IMR-90 (cell line): ENCODE data around the gene NR5A1. TPM values are rescaled to one million over a fixed set of nuclear protein-coding genes. Genes with fewer than 3 reads are reported as not detected.

Source experiments
- ATAC-seq: fragments of 200-7000 bp; cut with Tn5 transposase; 2 replicates; pipeline ENCODE4 v1.9.1; 2020; ENCODE audit warnings: low read depth, mild to moderate bottlenecking, moderate library complexity
- BruUV-seq: library from RNA; stranded (reverse); fragments of 400-500 nt; replicated peaks from 2 replicates; lab custom pipeline; 2021; lab: Mats Ljungman, UMichigan
- CTCF ChIA-PET: fragments of 300-600 bp; formaldehyde crosslinking; extraction: SDS; loops from one replicate; lab custom pipeline; 2021; ENCODE audit warnings: antibody characterized with exemption; lab: Yijun Ruan, JAX
- POLR2A ChIA-PET: fragments of 300-600 bp; sonication (Branson Sonifier 250); formaldehyde crosslinking; loops from one replicate; lab custom pipeline; 2022; ENCODE audit warnings: antibody characterized with exemption; ENCODE audit not compliant: unreplicated experiment; lab: Charles Lee
- DNase-seq: peaks from one replicate; pipeline ENCODE4 v3.0.0; 2013
- H2AFZ ChIP-seq: replicated peaks from 2 replicates; pipeline ENCODE3; 2013; ENCODE audit warnings: low read length, mild to moderate bottlenecking; ENCODE audit not compliant: poor library complexity
- H2AK5ac ChIP-seq: 2 replicates; pipeline ENCODE4 v1.6.1; 2013; ENCODE audit warnings: low read depth, low read length, inconsistent platforms
- H2AK9ac ChIP-seq: replicated peaks from 2 replicates; pipeline ENCODE3; 2013; ENCODE audit warnings: mild to moderate bottlenecking, low read depth, low read length, moderate library complexity; ENCODE audit not compliant: poor library complexity
- H2BK120ac ChIP-seq: 2 replicates; pipeline ENCODE4 v1.6.1; 2013; ENCODE audit warnings: low read depth, low read length, inconsistent platforms
- H2BK15ac ChIP-seq: 3 replicates; pipeline ENCODE4 v1.6.1; 2013; ENCODE audit warnings: low read depth, low read length, inconsistent platforms
- H2BK20ac ChIP-seq: 2 replicates; pipeline ENCODE4 v1.6.1; 2013; ENCODE audit warnings: low read depth, mild to moderate bottlenecking, inconsistent platforms, low read length, moderate library complexity
- H2BK5ac ChIP-seq: 2 replicates; pipeline ENCODE4 v1.6.1; 2013; ENCODE audit warnings: mild to moderate bottlenecking, low read depth, low read length, inconsistent platforms; ENCODE audit not compliant: poor library complexity, severe bottlenecking
- H3K14ac ChIP-seq: replicated peaks from 2 replicates; pipeline ENCODE4 v1.6.1; 2013; ENCODE audit warnings: low read depth, low read length, inconsistent platforms
- H3K18ac ChIP-seq: 2 replicates; pipeline ENCODE4 v1.6.1; 2013; ENCODE audit warnings: low read depth, low read length, control low read depth
- H3K23ac ChIP-seq: 2 replicates; pipeline ENCODE4 v1.6.1; 2013; ENCODE audit warnings: low read depth, low read length, inconsistent platforms
- H3K27ac ChIP-seq: 2 replicates; pipeline ENCODE4 v1.5.1; 2013; ENCODE audit warnings: mild to moderate bottlenecking, control low read depth, low read length; ENCODE audit not compliant: insufficient read depth
- H3K27me3 ChIP-seq: 2 replicates; pipeline ENCODE4 v1.6.1; 2013; ENCODE audit warnings: low read length; ENCODE audit not compliant: control insufficient read depth, insufficient read depth
- H3K36me3 ChIP-seq: 2 replicates; pipeline ENCODE4 v1.6.1; 2013; ENCODE audit warnings: low read length, mixed read lengths; ENCODE audit not compliant: control insufficient read depth, insufficient read depth
- H3K4ac ChIP-seq: 2 replicates; pipeline ENCODE4 v1.6.1; 2013; ENCODE audit warnings: low read depth, low read length, inconsistent platforms
- H3K4me1 ChIP-seq: 2 replicates; pipeline ENCODE4 v1.6.1; 2013; ENCODE audit warnings: low read length, mixed read lengths; ENCODE audit not compliant: control insufficient read depth, insufficient read depth
- H3K4me2 ChIP-seq: 2 replicates; pipeline ENCODE4 v1.6.1; 2013; ENCODE audit warnings: low read depth, mild to moderate bottlenecking, control low read depth, low read length, moderate library complexity
- H3K4me3 ChIP-seq: 2 replicates; pipeline ENCODE4 v1.5.1; 2013; ENCODE audit warnings: low read depth, mild to moderate bottlenecking, control low read depth, low read length, moderate library complexity; ENCODE audit not compliant: insufficient read depth
- H3K56ac ChIP-seq: 2 replicates; pipeline ENCODE4 v1.6.1; 2013; ENCODE audit warnings: low read length, inconsistent platforms; ENCODE audit not compliant: insufficient read depth; ENCODE audit errors: extremely low read depth
- H3K79me1 ChIP-seq, 2 experiments: 2 replicates each; pipeline ENCODE4 v1.6.1; 2013; ENCODE audit warnings: low read length in 2 of 2, inconsistent platforms in 1 of 2, low read depth in 1 of 2
- H3K9ac ChIP-seq: 2 replicates; pipeline ENCODE4 v1.6.1; 2013; ENCODE audit warnings: low read depth, low read length, control low read depth
- H3K9me1 ChIP-seq: 2 replicates; pipeline ENCODE4 v1.6.1; 2013; ENCODE audit warnings: low read length, inconsistent platforms; ENCODE audit not compliant: insufficient read depth
- H3K9me3 ChIP-seq: 2 replicates; pipeline ENCODE4 v1.6.1; 2013; ENCODE audit warnings: low read length; ENCODE audit not compliant: control insufficient read depth, insufficient read depth
- H4K20me1 ChIP-seq: 2 replicates; pipeline ENCODE4 v1.6.1; 2013; ENCODE audit warnings: low read length, inconsistent platforms; ENCODE audit not compliant: insufficient read depth
- H4K5ac ChIP-seq: 2 replicates; pipeline ENCODE4 v1.6.1; 2013; ENCODE audit warnings: mild to moderate bottlenecking, low read depth, low read length, control low read depth
- H4K8ac ChIP-seq, 2 experiments: 2 replicates each; pipeline ENCODE4 v1.6.1; 2013; ENCODE audit warnings: low read depth in 2 of 2, low read length in 2 of 2, control low read depth in 1 of 2, inconsistent platforms in 1 of 2
- H4K91ac ChIP-seq: 2 replicates; pipeline ENCODE4 v1.6.1; 2013; ENCODE audit warnings: low read depth, low read length, inconsistent platforms; ENCODE audit not compliant: insufficient read depth
- CEBPB ChIP-seq: IDR thresholded peaks from 2 replicates; pipeline ENCODE4 v1.6.1; 2012; ENCODE audit warnings: low read depth, low read length, improper control_type of control experiment
- CHD1 ChIP-seq: IDR thresholded peaks from 2 replicates; pipeline ENCODE4 v1.6.1; 2012; ENCODE audit warnings: low read depth, low read length, improper control_type of control experiment
- FOS ChIP-seq: fragments of 150-350 bp; IDR thresholded peaks from 2 replicates; pipeline ENCODE4 v1.6.1; 2016; ENCODE audit warnings: low read depth, low read length
- MAFK ChIP-seq: IDR thresholded peaks from 2 replicates; pipeline ENCODE4 v1.6.1; 2012; ENCODE audit warnings: low read depth, low read length, improper control_type of control experiment
- MXI1 ChIP-seq: IDR thresholded peaks from 2 replicates; pipeline ENCODE4 v1.6.1; 2012; ENCODE audit warnings: low read depth, mild to moderate bottlenecking, low read length, moderate library complexity, borderline replicate concordance
- NFE2L2 ChIP-seq: fragments of 150-350 bp; IDR thresholded peaks from 2 replicates; pipeline ENCODE4 v1.6.1; 2016; ENCODE audit warnings: low read depth, mild to moderate bottlenecking, low read length
- POLR2A ChIP-seq: IDR thresholded peaks from 2 replicates; pipeline ENCODE4 v1.6.1; 2012; ENCODE audit warnings: mild to moderate bottlenecking, low read depth, low read length
- RCOR1 ChIP-seq: IDR thresholded peaks from 2 replicates; pipeline ENCODE4 v1.6.1; 2012; ENCODE audit warnings: mild to moderate bottlenecking, low read length, improper control_type of control experiment; ENCODE audit not compliant: insufficient replicate concordance
- RFX5 ChIP-seq: IDR thresholded peaks from 2 replicates; pipeline ENCODE4 v1.8.0; 2012; ENCODE audit warnings: low read depth, mild to moderate bottlenecking, low read length, moderate library complexity
- SMC3 ChIP-seq: fragments of 150-350 bp; IDR thresholded peaks from 2 replicates; pipeline ENCODE4 v1.6.1; 2016; ENCODE audit warnings: low read depth, mild to moderate bottlenecking, antibody characterized with exemption, low read length, moderate library complexity
- WGBS, 2 experiments: methylation state at CpG; one replicate each; pipeline versions ENCODE4 v1.1.5 to v1.1.7; 2013; ENCODE audit warnings: missing lambda C conversion rate in 2 of 2; ENCODE audit not compliant: insufficient read length in 1 of 2; ENCODE audit errors: extremely low coverage in 2 of 2; 5-methylcytosine and 5-hydroxymethylcytosine counted together
- dilution Hi-C: fragments of 300-500 bp; cut with HindIII; formaldehyde crosslinking; loops from one replicate; pipeline ENCODE4 v1.14.3; 2018; ENCODE audit warnings: low sequenced_read_pairs; ENCODE audit not compliant: unreplicated experiment
- in situ Hi-C: fragments of 300-500 bp; cut with MboI; formaldehyde crosslinking; loops from 3 replicates; pipeline ENCODE4 v1.14.3; 2019; ENCODE audit warnings: low sequenced_read_pairs, inconsistent platforms, mixed read lengths
- intact Hi-C: fragments of 100-400 bp; cut with micrococcal nuclease; formaldehyde crosslinking; loops from 2 replicates; pipeline ENCODE4 v1.10.0; 2022
- polyA plus RNA-seq, 3 experiments: library from polyadenylated mRNA; depleted of rRNA; stranded (reverse); fragments of >200 nt; gene quantifications; 2 replicates each; pipeline ENCODE4 v1.2.3, GENCODE V29; 2012; ENCODE audit warnings: low replicate concordance in 1 of 3
- total RNA-seq: library from RNA; depleted of rRNA; stranded (reverse); fragments of >200 nt; gene quantifications from 2 replicates; pipeline ENCODE4 v1.2.3, GENCODE V29; 2012
- TF ChIP-seq, protein P1 (sequence below): conservative IDR thresholded peaks from 2 replicates; pipeline ENCODE4 v1.5.1; 2012; ENCODE audit warnings: mild to moderate bottlenecking, low read depth, low read length, improper control_type of control experiment
- TF ChIP-seq, protein P2 (sequence below): fragments of 150-350 bp; IDR thresholded peaks from 2 replicates; pipeline ENCODE4 v1.6.1; 2017; ENCODE audit warnings: mild to moderate bottlenecking, antibody characterized with exemption, low read length, low read depth

The NR5A1 gene
- total and polyA plus RNA-seq, 2 of the 4 experiments (the other 2 are of a cell fraction) = not detected

DNA sequence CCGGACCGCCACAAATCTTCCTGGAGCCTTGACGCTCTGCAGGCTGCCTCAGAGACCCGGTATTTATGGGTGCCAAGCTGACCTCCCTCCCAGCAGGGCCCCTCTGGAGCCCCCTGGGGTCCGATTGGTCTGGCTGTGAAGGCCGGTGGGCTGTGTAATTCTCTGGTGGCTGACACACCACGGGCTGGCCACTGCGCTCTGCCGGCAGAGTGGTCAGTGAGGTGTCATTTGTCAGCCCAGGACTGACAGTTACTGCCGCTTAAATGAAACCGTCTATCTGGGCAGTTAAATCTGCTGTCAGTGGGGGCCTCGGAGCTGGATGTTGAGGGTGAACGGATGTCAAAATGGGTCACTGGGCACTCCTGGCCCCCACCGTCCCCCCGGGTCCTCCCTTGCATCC, 10.7 kb downstream of the NR5A1 start:
- no peak overlapping the region for H2BK20ac ChIP-seq
- H3K9me1 ChIP-seq = no peaks in the 10 kb centered on the region
- peaks cover 87% of the 10 kb centered on the region for H3K27me3 ChIP-seq
- no peak for DNase-seq
- H3K23ac ChIP-seq = no peak overlapping the region
- no peak overlapping the region for H3K4me2 ChIP-seq
- in situ Hi-C loops = no loop called here
- BruUV-seq = no TSS peak
- no peaks in the 10 kb centered on the region for H4K20me1 ChIP-seq
- H3K36me3 ChIP-seq = no peaks in the 10 kb centered on the region
- no peak overlapping the region for H2BK120ac ChIP-seq
- no peak overlapping the region for H2AK9ac ChIP-seq
- ChIA-PET POLR2A (no interaction called here), CTCF (no interaction called here)
- no peak overlapping the region for H2BK5ac ChIP-seq
- H2AK5ac ChIP-seq = no peak overlapping the region
- no peaks in the 10 kb centered on the region for H3K79me1 ChIP-seq
- no peak overlapping the region for H4K91ac ChIP-seq
- H3K27ac ChIP-seq = no peak overlapping the region
- no peak overlapping the region for H2BK15ac ChIP-seq
- ATAC-seq = no peak
- TF ChIP-seq FOS (no peak), SMC3 (no peak), NFE2L2 (no peak), MXI1 (no peak), RCOR1 (no peak), MAFK (no peak), POLR2A (no peak), RFX5 (no peak), CEBPB (no peak), CHD1 (no peak)
- TF ChIP-seq, protein P1, sequence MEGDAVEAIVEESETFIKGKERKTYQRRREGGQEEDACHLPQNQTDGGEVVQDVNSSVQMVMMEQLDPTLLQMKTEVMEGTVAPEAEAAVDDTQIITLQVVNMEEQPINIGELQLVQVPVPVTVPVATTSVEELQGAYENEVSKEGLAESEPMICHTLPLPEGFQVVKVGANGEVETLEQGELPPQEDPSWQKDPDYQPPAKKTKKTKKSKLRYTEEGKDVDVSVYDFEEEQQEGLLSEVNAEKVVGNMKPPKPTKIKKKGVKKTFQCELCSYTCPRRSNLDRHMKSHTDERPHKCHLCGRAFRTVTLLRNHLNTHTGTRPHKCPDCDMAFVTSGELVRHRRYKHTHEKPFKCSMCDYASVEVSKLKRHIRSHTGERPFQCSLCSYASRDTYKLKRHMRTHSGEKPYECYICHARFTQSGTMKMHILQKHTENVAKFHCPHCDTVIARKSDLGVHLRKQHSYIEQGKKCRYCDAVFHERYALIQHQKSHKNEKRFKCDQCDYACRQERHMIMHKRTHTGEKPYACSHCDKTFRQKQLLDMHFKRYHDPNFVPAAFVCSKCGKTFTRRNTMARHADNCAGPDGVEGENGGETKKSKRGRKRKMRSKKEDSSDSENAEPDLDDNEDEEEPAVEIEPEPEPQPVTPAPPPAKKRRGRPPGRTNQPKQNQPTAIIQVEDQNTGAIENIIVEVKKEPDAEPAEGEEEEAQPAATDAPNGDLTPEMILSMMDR = no peak
- TF ChIP-seq, protein P2, sequence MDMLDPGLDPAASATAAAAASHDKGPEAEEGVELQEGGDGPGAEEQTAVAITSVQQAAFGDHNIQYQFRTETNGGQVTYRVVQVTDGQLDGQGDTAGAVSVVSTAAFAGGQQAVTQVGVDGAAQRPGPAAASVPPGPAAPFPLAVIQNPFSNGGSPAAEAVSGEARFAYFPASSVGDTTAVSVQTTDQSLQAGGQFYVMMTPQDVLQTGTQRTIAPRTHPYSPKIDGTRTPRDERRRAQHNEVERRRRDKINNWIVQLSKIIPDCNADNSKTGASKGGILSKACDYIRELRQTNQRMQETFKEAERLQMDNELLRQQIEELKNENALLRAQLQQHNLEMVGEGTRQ = no peak
- H3K14ac ChIP-seq = no peak overlapping the region
- H3K56ac ChIP-seq = no peak overlapping the region
- H3K9me3 ChIP-seq = no peaks in the 10 kb centered on the region
- no peak overlapping the region for H4K5ac ChIP-seq
- H3K4me1 ChIP-seq = no peaks in the 10 kb centered on the region
- no peak overlapping the region for H3K4ac ChIP-seq
- H3K4me3 ChIP-seq = no peak overlapping the region
- H2AFZ ChIP-seq = no peak overlapping the region
- dilution Hi-C loops = no loop called here
- WGBS, 2 experiments = 26% methylated on average over 4 of the region's 15 CpGs; no CpG with 5 or more reads in 1 of the 2 experiments
- intact Hi-C loops = no loop called here
- no peak overlapping the region for H3K9ac ChIP-seq
- no peak overlapping the region for H3K18ac ChIP-seq
- no peak overlapping the region for H4K8ac ChIP-seq
